ENCODE measurements around the gene NF1.
"Not testable (repeated sequence)": the region's sequence is repeated elsewhere in the genome, so short reads cannot be mapped to it uniquely, and the experiment has no call there.

DNA sequence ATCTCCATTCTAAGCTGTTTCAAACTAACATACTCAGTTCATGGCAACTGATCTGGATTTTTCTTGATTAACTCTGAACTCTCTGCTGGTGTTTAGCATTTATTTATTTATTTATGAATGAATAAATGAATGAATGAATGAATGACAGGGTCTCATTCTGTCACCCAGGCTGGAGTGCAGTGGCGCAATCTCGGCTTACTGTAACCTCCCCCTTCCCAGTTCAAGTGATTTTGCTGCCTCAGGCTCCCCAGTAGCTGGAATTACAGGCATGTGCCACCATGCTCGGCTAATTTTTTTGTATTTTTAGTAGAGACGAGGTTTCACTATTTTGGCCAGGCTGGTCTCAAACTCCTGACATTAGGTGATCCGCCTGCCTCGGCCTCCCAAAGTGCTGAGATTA lies 62.1 kb downstream of the NF1 start:
- TF ChIP-seq, protein P1, sequence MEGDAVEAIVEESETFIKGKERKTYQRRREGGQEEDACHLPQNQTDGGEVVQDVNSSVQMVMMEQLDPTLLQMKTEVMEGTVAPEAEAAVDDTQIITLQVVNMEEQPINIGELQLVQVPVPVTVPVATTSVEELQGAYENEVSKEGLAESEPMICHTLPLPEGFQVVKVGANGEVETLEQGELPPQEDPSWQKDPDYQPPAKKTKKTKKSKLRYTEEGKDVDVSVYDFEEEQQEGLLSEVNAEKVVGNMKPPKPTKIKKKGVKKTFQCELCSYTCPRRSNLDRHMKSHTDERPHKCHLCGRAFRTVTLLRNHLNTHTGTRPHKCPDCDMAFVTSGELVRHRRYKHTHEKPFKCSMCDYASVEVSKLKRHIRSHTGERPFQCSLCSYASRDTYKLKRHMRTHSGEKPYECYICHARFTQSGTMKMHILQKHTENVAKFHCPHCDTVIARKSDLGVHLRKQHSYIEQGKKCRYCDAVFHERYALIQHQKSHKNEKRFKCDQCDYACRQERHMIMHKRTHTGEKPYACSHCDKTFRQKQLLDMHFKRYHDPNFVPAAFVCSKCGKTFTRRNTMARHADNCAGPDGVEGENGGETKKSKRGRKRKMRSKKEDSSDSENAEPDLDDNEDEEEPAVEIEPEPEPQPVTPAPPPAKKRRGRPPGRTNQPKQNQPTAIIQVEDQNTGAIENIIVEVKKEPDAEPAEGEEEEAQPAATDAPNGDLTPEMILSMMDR (IDR thresholded peaks at IDR 0.05; ENCODE audit: low read depth, low read length): not testable (repeated sequence)
- not testable (repeated sequence) for TF ChIP-seq POLR2A (IDR thresholded peaks at IDR 0.05; ENCODE audit: extremely low read depth, insufficient read length); MYC (IDR thresholded peaks at IDR 0.05; ENCODE audit: low read depth, low read length)

Measured in NB4 (cell line).